H1 (cell line): ENCODE results near the gene CDC27. TPM values are rescaled to one million over a fixed set of nuclear protein-coding genes. Genes with fewer than 3 reads are reported as not detected.

Source experiments
- CTCF ChIA-PET: fragments of 300-600 bp; sonication (Branson Sonifier 250); formaldehyde crosslinking; loops from one replicate; lab custom pipeline; 2021; ENCODE audit not compliant: partially characterized antibody; lab: Charles Lee
- POLR2A ChIA-PET: fragments of 300-600 bp; sonication (Branson Sonifier 250); formaldehyde crosslinking; loops from one replicate; lab custom pipeline; 2021; ENCODE audit warnings: inconsistent platforms; ENCODE audit not compliant: partially characterized antibody; lab: Charles Lee
- DNase-seq, 2 experiments: peaks; one replicate each; pipeline versions ENCODE4 v3.0.0 to v3.0.0-alpha.2; 2010 to 2022; ENCODE audit warnings: low spot score in 2 of 2, low read depth in 1 of 2, mixed read lengths in 1 of 2
- FAIRE-seq: peaks from 2 replicates; lab custom pipeline; 2011; peaks lifted over from hg19 to GRCh38; lab: Jason Lieb, UNC
- H2AFZ ChIP-seq: 2 replicates; pipeline ENCODE4 v1.8.1; 2012; ENCODE audit warnings: low read length, inconsistent platforms
- H2AK5ac ChIP-seq: 2 replicates; pipeline ENCODE4 v1.6.1; 2013; ENCODE audit warnings: low read depth, low read length
- H2BK120ac ChIP-seq: replicated peaks from 2 replicates; pipeline ENCODE3; 2013; ENCODE audit warnings: low read depth, low read length, inconsistent platforms
- H2BK12ac ChIP-seq: 2 replicates; pipeline ENCODE4 v1.6.1; 2013; ENCODE audit warnings: low read depth, low read length
- H2BK15ac ChIP-seq: 2 replicates; pipeline ENCODE4 v1.6.1; 2013; ENCODE audit warnings: low read length
- H2BK20ac ChIP-seq: 2 replicates; pipeline ENCODE4 v1.6.1; 2013; ENCODE audit warnings: low read length
- H2BK5ac ChIP-seq: 2 replicates; pipeline ENCODE4 v1.6.1; 2013; ENCODE audit warnings: low read depth, low read length
- H3K14ac ChIP-seq: 2 replicates; pipeline ENCODE4 v1.6.1; 2013; ENCODE audit warnings: inconsistent platforms; ENCODE audit not compliant: insufficient read length
- H3K18ac ChIP-seq: 2 replicates; pipeline ENCODE4 v1.6.1; 2013; ENCODE audit warnings: low read length; ENCODE audit errors: extremely low read depth
- H3K23ac ChIP-seq: 2 replicates; pipeline ENCODE4 v1.6.1; 2013; ENCODE audit warnings: inconsistent platforms; ENCODE audit not compliant: insufficient read length
- H3K23me2 ChIP-seq: 2 replicates; pipeline ENCODE4 v1.6.1; 2013; ENCODE audit warnings: low read depth, low read length
- H3K27ac ChIP-seq: 2 replicates; pipeline ENCODE4 v1.6.1; 2011; ENCODE audit warnings: low read depth, low read length, inconsistent platforms
- H3K27me3 ChIP-seq, 4 experiments: replicated peaks in 1 of 4; 1 replicate in 1 of 4; 2 replicates in 3 of 4; pipeline versions ENCODE4 v1.6.1 to v1.8.1; 2011 to 2013; ENCODE audit warnings: low read length in 3 of 4, mild to moderate bottlenecking in 3 of 4, inconsistent platforms in 2 of 4, mixed read lengths in 2 of 4, moderate library complexity in 1 of 4; ENCODE audit not compliant: control insufficient read depth in 3 of 4, insufficient read depth in 3 of 4; ENCODE audit errors: extremely low read depth in 1 of 4
- H3K36me3 ChIP-seq, 4 experiments: 2 replicates each; pipeline versions ENCODE4 v1.6.1 to v1.8.1; 2011 to 2013; ENCODE audit warnings: mild to moderate bottlenecking in 4 of 4, low read length in 3 of 4, moderate library complexity in 2 of 4, control low read depth in 1 of 4, inconsistent platforms in 1 of 4; ENCODE audit not compliant: insufficient read depth in 4 of 4, control insufficient read depth in 2 of 4
- H3K4ac ChIP-seq: replicated peaks from 2 replicates; pipeline ENCODE3; 2013; ENCODE audit warnings: low read length, low read depth, mixed read lengths, inconsistent platforms; ENCODE audit not compliant: insufficient read length
- H3K4me1 ChIP-seq, 4 experiments: replicated peaks in 1 of 4; 1 replicate in 1 of 4; 2 replicates in 3 of 4; pipeline versions ENCODE4 v1.6.1 to v1.8.1; 2011 to 2013; ENCODE audit warnings: low read length in 3 of 4, inconsistent platforms in 2 of 4, mixed read lengths in 1 of 4; ENCODE audit not compliant: insufficient read depth in 4 of 4, control insufficient read depth in 3 of 4
- H3K4me2 ChIP-seq, 2 experiments: 2 replicates each; pipeline versions ENCODE4 v1.6.1 to v1.8.1; 2011 to 2013; ENCODE audit warnings: low read depth in 2 of 2, low read length in 2 of 2, control low read depth in 1 of 2, inconsistent platforms in 1 of 2, mild to moderate bottlenecking in 1 of 2; ENCODE audit not compliant: insufficient read depth in 1 of 2
- H3K4me3 ChIP-seq, 4 experiments: fragments of 200-600, 300-600 bp in 1 of 4; sonication (generic), shearing (Covaris generic), sonication (Bioruptor Twin) in 1 of 4; 2 replicates each; pipeline versions ENCODE4 v1.5.1 to v1.8.1; 2011 to 2016; ENCODE audit warnings: low read length in 4 of 4, low read depth in 3 of 4, control low read depth in 2 of 4, inconsistent platforms in 2 of 4, mild to moderate bottlenecking in 2 of 4, mixed read lengths in 1 of 4, moderate library complexity in 1 of 4; ENCODE audit not compliant: insufficient read depth in 2 of 4; ENCODE audit errors: extremely low read depth in 1 of 4
- H3K56ac ChIP-seq: replicated peaks from 2 replicates; pipeline ENCODE3; 2013; ENCODE audit warnings: low read depth, mild to moderate bottlenecking, mixed read lengths, low read length, inconsistent platforms; ENCODE audit not compliant: insufficient read length
- H3K79me1 ChIP-seq: 2 replicates; pipeline ENCODE4 v1.6.1; 2013; ENCODE audit warnings: low read depth, low read length, control low read depth
- H3K79me2 ChIP-seq, 2 experiments: 2 replicates each; pipeline versions ENCODE4 v1.6.1 to v1.8.1; 2012 to 2013; ENCODE audit warnings: low read length in 2 of 2, mild to moderate bottlenecking in 2 of 2, inconsistent platforms in 1 of 2; ENCODE audit not compliant: insufficient read depth in 2 of 2, control insufficient read depth in 1 of 2
- H3K9ac ChIP-seq, 4 experiments: replicated peaks in 1 of 4; 1 replicate in 1 of 4; 2 replicates in 3 of 4; pipeline versions ENCODE4 v1.6.1 to v1.8.1; 2011 to 2013; ENCODE audit warnings: low read depth in 3 of 4, low read length in 3 of 4, control low read depth in 2 of 4, mild to moderate bottlenecking in 2 of 4, moderate library complexity in 2 of 4, inconsistent platforms in 1 of 4; ENCODE audit errors: extremely low read depth in 1 of 4
- H3K9me3 ChIP-seq, 2 experiments: 2 replicates each; pipeline versions ENCODE4 v1.6.1 to v1.8.1; 2012 to 2013; ENCODE audit warnings: mild to moderate bottlenecking in 2 of 2, moderate library complexity in 2 of 2, control low read depth in 1 of 2, inconsistent platforms in 1 of 2, low read depth in 1 of 2, low read length in 1 of 2, mixed read lengths in 1 of 2; ENCODE audit not compliant: insufficient read depth in 2 of 2
- H4K20me1 ChIP-seq, 2 experiments: replicated peaks in 1 of 2; 2 replicates each; pipeline versions ENCODE3 to v1.8.1; 2011 to 2013; ENCODE audit warnings: inconsistent platforms in 2 of 2, low read length in 2 of 2, mild to moderate bottlenecking in 1 of 2; ENCODE audit not compliant: insufficient read depth in 2 of 2, control insufficient read depth in 1 of 2
- H4K5ac ChIP-seq: 2 replicates; pipeline ENCODE4 v1.6.1; 2013; ENCODE audit warnings: low read length, low read depth, mixed read lengths, inconsistent platforms; ENCODE audit not compliant: insufficient read length
- H4K8ac ChIP-seq: 2 replicates; pipeline ENCODE4 v1.8.0; 2013; ENCODE audit warnings: mild to moderate bottlenecking, moderate library complexity, low read length, inconsistent platforms; ENCODE audit not compliant: insufficient read depth; ENCODE audit errors: extremely low read depth
- H4K91ac ChIP-seq: replicated peaks from 2 replicates; pipeline ENCODE3; 2013; ENCODE audit warnings: low read length, mixed read lengths, inconsistent platforms; ENCODE audit not compliant: insufficient read length
- CBX5 ChIP-seq: fragments of 300-800, 300-1000 bp; sonication (generic); IDR thresholded peaks from 2 replicates; pipeline ENCODE4 v1.7.1; 2016; ENCODE audit warnings: antibody characterized with exemption, low read length, low read depth
- KDM1A ChIP-seq: fragments of 200-600, 300-600 bp; sonication (generic); IDR thresholded peaks from 2 replicates; pipeline ENCODE4 v1.7.1; 2016; ENCODE audit warnings: mild to moderate bottlenecking, low read length, borderline replicate concordance
- SIN3A ChIP-seq, 2 experiments: IDR thresholded peaks in 1 of 2; conservative IDR thresholded peaks in 1 of 2; 2 replicates each; pipeline ENCODE4 v1.6.1; 2011 to 2012; ENCODE audit warnings: low read length in 2 of 2, improper control_type of control experiment in 1 of 2, low read depth in 1 of 2, mild to moderate bottlenecking in 1 of 2
- ZNF274 ChIP-seq: IDR thresholded peaks from 2 replicates; pipeline ENCODE4 v1.7.0; 2012; ENCODE audit warnings: low read length, borderline replicate concordance; ENCODE audit errors: extremely low read depth
- WGBS, 2 experiments: shearing (Covaris generic) in 1 of 2; methylation state at CpG; one replicate each; pipeline versions ENCODE4 v1.1.6 to v1.1.7; 2013 to 2015; ENCODE audit warnings: low lambda C conversion rate in 2 of 2, mixed read lengths in 2 of 2, inconsistent platforms in 1 of 2, low coverage in 1 of 2, missing lambda C conversion rate in 1 of 2; ENCODE audit not compliant: insufficient replicate concordance in 2 of 2, insufficient coverage in 1 of 2, insufficient read length in 1 of 2; ENCODE audit errors: extremely low coverage in 1 of 2, missing lambda C conversion rate in 1 of 2; 5-methylcytosine and 5-hydroxymethylcytosine counted together
- polyA plus RNA-seq, 7 experiments: library from polyadenylated mRNA; depleted of rRNA in 3 of 7; stranded (reverse) in 5 of 7; unstranded in 2 of 7; fragments of >200 nt in 5 of 7; fragments of 200-250 nt in 2 of 7; gene quantifications; 1 replicate in 5 of 7; 2 replicates in 1 of 7; 4 replicates in 1 of 7; pipeline versions ENCODE4 v1.2.1 to v1.2.3, GENCODE V29; 2011 to 2013; ENCODE audit warnings: missing spikeins in 2 of 7, mixed read lengths in 2 of 7
- total RNA-seq: library from RNA; stranded (reverse); fragmentation: NEBNext Ultra II Directional; extraction: Animal tissue kit (Norgen Biotek cat#: 25700); gene quantifications from 2 replicates; pipeline ENCODE4 v1.2.1, GENCODE V29; 2021
- TF ChIP-seq, protein P1 (sequence below): IDR thresholded peaks from 2 replicates; pipeline ENCODE4 v1.6.1; 2011; ENCODE audit warnings: low read length, improper control_type of control experiment

The CDC27 gene
- total and polyA plus RNA-seq, 2 of the 8 experiments (the other 6 are each of a cell fraction or from before 2014, with no cell fraction given), result 41.9 to 87.5 TPM

DNA sequence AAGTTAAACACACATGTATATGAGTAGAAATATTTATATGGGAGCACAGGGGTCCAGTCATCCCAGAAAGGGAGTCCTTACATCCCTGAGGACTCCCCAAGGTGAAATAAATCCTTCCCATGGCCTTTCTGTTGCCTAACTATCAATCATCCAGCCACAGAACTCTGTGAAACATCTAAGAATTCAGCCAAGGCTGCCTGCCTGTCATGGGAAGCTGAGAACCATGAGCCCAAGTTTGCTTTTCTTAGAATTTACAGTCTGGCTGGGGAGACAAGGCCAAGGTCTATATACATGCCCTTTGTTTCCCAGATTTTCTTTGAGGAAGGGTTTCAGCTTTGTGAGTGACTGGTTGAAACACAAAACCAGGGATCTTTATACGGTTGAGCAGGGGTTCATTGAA lies 35.9 kb upstream of the CDC27 start:
- Histone ChIP-seq H3K79me1 (no peaks in the 10 kb centered on the region), H3K4me3 (no peak overlapping the region), H3K14ac (no peak overlapping the region), H3K79me2 (no peaks in the 10 kb centered on the region), H3K9ac (no peak overlapping the region), H2BK15ac (no peak overlapping the region), H3K18ac (no peak overlapping the region), H3K4me1 (peaks cover 1 to 9% (median 4%) of the 10 kb centered on the region in 4 experiments; a peak in 6 of 7 replicates), H4K91ac (no peak overlapping the region), H2BK5ac (no peak overlapping the region), H4K20me1 (no peaks in the 10 kb centered on the region), H3K27me3 (no peaks in the 10 kb centered on the region), H3K23ac (no peak overlapping the region), H2BK120ac (no peak overlapping the region), H3K27ac (no peak overlapping the region), H2BK20ac (no peak overlapping the region), H3K23me2 (no peaks in the 10 kb centered on the region), H2AK5ac (no peak overlapping the region), H3K36me3 (no peaks in the 10 kb centered on the region), H2AFZ (no peak overlapping the region), H4K8ac (no peak overlapping the region), H4K5ac (no peak overlapping the region), H3K4me2 (no peak overlapping the region), H3K9me3 (peaks cover 0 to 10% of the 10 kb centered on the region in 2 experiments; a peak in 2 of 4 replicates), H3K56ac (no peak overlapping the region), H2BK12ac (no peak overlapping the region), H3K4ac (no peak overlapping the region)
- FAIRE-seq (no peak), DNase-seq (no peak)
- CTCF ChIA-PET, result interaction anchor here (1.0 to 1.1 kb wide), 3 partner anchors 90 to 490 kb away, joined by 3 read pairs; no protein-coding TSS in a partner anchor
- 81% methylated on average over 1 of the region's 1 CpG; no CpG with 5 or more reads in 1 of the 2 experiments for WGBS, 2 experiments
- POLR2A ChIA-PET, result no interaction called here
- TF ChIP-seq ZNF274, result no peak
- TF ChIP-seq, protein P1, sequence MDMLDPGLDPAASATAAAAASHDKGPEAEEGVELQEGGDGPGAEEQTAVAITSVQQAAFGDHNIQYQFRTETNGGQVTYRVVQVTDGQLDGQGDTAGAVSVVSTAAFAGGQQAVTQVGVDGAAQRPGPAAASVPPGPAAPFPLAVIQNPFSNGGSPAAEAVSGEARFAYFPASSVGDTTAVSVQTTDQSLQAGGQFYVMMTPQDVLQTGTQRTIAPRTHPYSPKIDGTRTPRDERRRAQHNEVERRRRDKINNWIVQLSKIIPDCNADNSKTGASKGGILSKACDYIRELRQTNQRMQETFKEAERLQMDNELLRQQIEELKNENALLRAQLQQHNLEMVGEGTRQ, result no peak
- TF ChIP-seq SIN3A (conservative IDR thresholded peaks at IDR 0.05 in 1 of 2, IDR thresholded peaks at IDR 0.05 in 1 of 2; ENCODE audit: low read depth in 1 of 2, low read length in 2 of 2), result no peak
- TF ChIP-seq CBX5, result no peak
- TF ChIP-seq KDM1A, result no peak
